ENCODE measurements around the gene STYXL2. TPM values are rescaled to one million over a fixed set of nuclear protein-coding genes. Genes with fewer than 3 reads are reported as not detected.

Gene STYXL2
- total RNA-seq, 4 donors from 2014 or later: under 0.01 TPM; not detected in 3

- no peak overlapping the region for H3K4me3 ChIP-seq
- WGBS, 2 donors: 74 to 90% methylated on average over 3 of the region's 3 CpGs
- no peaks in the 10 kb centered on the region for H3K9me3 ChIP-seq
- intact Hi-C loops (cut with DNase I): no loop called here
- no peaks in the 10 kb centered on the region for H3K36me3 ChIP-seq
- H3K4me1 ChIP-seq: no peaks in the 10 kb centered on the region
- TF ChIP-seq POLR2A (IDR thresholded peaks at IDR 0.05): no peak
- TF ChIP-seq, protein P1, sequence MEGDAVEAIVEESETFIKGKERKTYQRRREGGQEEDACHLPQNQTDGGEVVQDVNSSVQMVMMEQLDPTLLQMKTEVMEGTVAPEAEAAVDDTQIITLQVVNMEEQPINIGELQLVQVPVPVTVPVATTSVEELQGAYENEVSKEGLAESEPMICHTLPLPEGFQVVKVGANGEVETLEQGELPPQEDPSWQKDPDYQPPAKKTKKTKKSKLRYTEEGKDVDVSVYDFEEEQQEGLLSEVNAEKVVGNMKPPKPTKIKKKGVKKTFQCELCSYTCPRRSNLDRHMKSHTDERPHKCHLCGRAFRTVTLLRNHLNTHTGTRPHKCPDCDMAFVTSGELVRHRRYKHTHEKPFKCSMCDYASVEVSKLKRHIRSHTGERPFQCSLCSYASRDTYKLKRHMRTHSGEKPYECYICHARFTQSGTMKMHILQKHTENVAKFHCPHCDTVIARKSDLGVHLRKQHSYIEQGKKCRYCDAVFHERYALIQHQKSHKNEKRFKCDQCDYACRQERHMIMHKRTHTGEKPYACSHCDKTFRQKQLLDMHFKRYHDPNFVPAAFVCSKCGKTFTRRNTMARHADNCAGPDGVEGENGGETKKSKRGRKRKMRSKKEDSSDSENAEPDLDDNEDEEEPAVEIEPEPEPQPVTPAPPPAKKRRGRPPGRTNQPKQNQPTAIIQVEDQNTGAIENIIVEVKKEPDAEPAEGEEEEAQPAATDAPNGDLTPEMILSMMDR (IDR thresholded peaks at IDR 0.05): no peak
- no peak overlapping the region for H3K27ac ChIP-seq
- peaks cover 0 to 48% (median 0%) of the 10 kb centered on the region in 4 donors for H3K27me3 ChIP-seq
- DNase-seq: no peak
Observed at GRCh38 chr1:167077128-167077867, 16.6 kb upstream of the STYXL2 start.

GRCh38 chr1:167077868-167078210 lies 16.0 kb upstream of the STYXL2 start:
- no peak overlapping the region for H3K4me3 ChIP-seq
- TF ChIP-seq, protein P1 (IDR thresholded peaks at IDR 0.05): no peak
- TF ChIP-seq POLR2A (IDR thresholded peaks at IDR 0.05): no peak
- no peaks in the 10 kb centered on the region for H3K9me3 ChIP-seq
- H3K4me1 ChIP-seq: peaks cover 0 to 4% (median 0%) of the 10 kb centered on the region in 3 donors
- no peaks in the 10 kb centered on the region for H3K36me3 ChIP-seq
- peaks cover 0 to 53% (median 0%) of the 10 kb centered on the region in 4 donors for H3K27me3 ChIP-seq
- intact Hi-C loops (cut with DNase I): no loop called here
- DNase-seq: no peak
- H3K27ac ChIP-seq: no peak overlapping the region

- Histone ChIP-seq H3K27ac (no peak overlapping the region), H3K4me3 (no peak overlapping the region), H3K9me3 (no peaks in the 10 kb centered on the region), H3K27me3 (peaks cover 0 to 48% (median 0%) of the 10 kb centered on the region in 4 donors), H3K36me3 (no peaks in the 10 kb centered on the region), H3K4me1 (peaks cover 0 to 9% (median 0%) of the 10 kb centered on the region in 3 donors)
- 83 to 93% methylated on average over 7 to 8 of the region's 8 CpGs for WGBS, 2 donors
- intact Hi-C loops (cut with DNase I): no loop called here
- DNase-seq: no peak
- TF ChIP-seq, protein P1 (IDR thresholded peaks at IDR 0.05): no peak
- TF ChIP-seq POLR2A (IDR thresholded peaks at IDR 0.05): no peak
Observed at GRCh38 chr1:167081594-167082156, 12.2 kb upstream of the STYXL2 start.

DNA sequence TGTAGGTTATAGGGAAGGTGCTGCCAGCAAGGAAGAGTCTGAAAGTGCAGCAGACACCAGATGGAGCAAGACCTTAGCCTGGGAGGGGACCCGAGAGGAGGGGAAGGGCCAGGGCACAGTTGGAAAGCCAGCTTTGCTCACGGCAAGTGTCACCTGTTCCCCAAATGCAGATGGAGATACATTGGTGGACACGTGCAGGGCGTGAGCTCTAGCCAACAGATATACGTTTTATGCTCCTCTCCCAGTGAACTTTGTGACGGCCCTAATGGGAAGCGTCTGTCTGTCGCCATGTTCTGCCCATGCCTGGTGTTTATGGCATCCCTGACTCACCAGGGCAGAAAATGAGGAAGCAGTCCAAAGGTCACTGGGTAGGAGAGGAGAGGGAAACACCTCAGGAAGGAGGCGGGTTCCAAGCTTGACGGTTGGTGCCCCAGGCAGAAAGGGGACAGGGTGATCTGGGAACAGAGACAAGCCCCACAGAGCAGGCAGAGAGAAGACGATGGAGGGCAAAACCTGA lies 11.3 kb upstream of the STYXL2 start:
- no peaks in the 10 kb centered on the region for H3K36me3 ChIP-seq
- H3K4me3 ChIP-seq: no peak overlapping the region
- peaks cover 0 to 9% (median 0%) of the 10 kb centered on the region in 3 donors for H3K4me1 ChIP-seq
- no peak for DNase-seq
- H3K9me3 ChIP-seq: no peaks in the 10 kb centered on the region
- TF ChIP-seq POLR2A (IDR thresholded peaks at IDR 0.05): no peak
- TF ChIP-seq, protein P1 (IDR thresholded peaks at IDR 0.05): no peak
- no peak overlapping the region for H3K27ac ChIP-seq
- 52 to 61% methylated on average over 11 of the region's 11 CpGs for WGBS, 2 donors
- intact Hi-C loops (cut with DNase I): no loop called here
- peaks cover 0 to 48% (median 0%) of the 10 kb centered on the region in 4 donors for H3K27me3 ChIP-seq

GRCh38 chr1:167083066-167083665 lies 10.7 kb upstream of the STYXL2 start:
- 43 to 47% methylated on average over 6 of the region's 6 CpGs for WGBS, 2 donors
- H3K27ac ChIP-seq: no peak overlapping the region
- intact Hi-C loops (cut with DNase I): no loop called here
- H3K36me3 ChIP-seq: no peaks in the 10 kb centered on the region
- no peak overlapping the region for H3K4me3 ChIP-seq
- no peak for DNase-seq
- H3K9me3 ChIP-seq: no peaks in the 10 kb centered on the region
- H3K27me3 ChIP-seq: peaks cover 0 to 43% (median 0%) of the 10 kb centered on the region in 4 donors
- no peak for TF ChIP-seq POLR2A (IDR thresholded peaks at IDR 0.05)
- TF ChIP-seq, protein P1 (IDR thresholded peaks at IDR 0.05): no peak
- H3K4me1 ChIP-seq: peaks cover 0 to 9% (median 0%) of the 10 kb centered on the region in 3 donors

All from esophagus squamous epithelium (tissue), 5 donors.